MM.1S (cell line): ENCODE data around the gene VEGFA.

Source experiments
- EZH2 ChIP-seq: fragments of 300-600 bp; sonication (generic); optimal IDR thresholded peaks from 2 replicates; pipeline ENCODE3; 2017; ENCODE audit warnings: low read depth, mild to moderate bottlenecking, antibody characterized with exemption, low read length, mixed read lengths
- EZH2phosphoT487 ChIP-seq: fragments of 300-600 bp; sonication (generic); IDR thresholded peaks from 2 replicates; pipeline ENCODE4 v1.6.1; 2018; ENCODE audit warnings: antibody characterized with exemption, low read length
- TF ChIP-seq, protein P1 (sequence below): fragments of 300-600 bp; sonication (generic); IDR thresholded peaks from 2 replicates; pipeline ENCODE4 v1.5.1; 2016; ENCODE audit warnings: antibody characterized with exemption, low read length, mixed read lengths

DNA sequence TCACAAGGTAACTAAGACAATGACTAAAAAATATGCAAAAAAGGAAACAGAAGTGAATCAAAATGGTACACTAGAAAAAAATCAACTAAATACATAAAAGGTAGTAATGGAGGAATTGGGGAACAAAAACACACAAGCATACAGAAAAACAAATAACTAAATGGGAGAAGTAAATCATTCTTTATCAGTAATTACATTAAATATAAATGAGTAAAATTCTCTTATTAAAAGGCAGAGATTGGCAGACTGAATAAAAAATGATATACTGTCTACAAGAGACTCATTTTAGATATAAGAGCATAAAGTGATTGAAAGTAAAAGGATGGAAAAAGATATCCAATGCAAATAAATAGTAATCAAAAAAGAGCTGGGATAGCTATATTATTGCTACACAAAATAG is 39.4 kb upstream of the VEGFA start:
- TF ChIP-seq, protein P1, sequence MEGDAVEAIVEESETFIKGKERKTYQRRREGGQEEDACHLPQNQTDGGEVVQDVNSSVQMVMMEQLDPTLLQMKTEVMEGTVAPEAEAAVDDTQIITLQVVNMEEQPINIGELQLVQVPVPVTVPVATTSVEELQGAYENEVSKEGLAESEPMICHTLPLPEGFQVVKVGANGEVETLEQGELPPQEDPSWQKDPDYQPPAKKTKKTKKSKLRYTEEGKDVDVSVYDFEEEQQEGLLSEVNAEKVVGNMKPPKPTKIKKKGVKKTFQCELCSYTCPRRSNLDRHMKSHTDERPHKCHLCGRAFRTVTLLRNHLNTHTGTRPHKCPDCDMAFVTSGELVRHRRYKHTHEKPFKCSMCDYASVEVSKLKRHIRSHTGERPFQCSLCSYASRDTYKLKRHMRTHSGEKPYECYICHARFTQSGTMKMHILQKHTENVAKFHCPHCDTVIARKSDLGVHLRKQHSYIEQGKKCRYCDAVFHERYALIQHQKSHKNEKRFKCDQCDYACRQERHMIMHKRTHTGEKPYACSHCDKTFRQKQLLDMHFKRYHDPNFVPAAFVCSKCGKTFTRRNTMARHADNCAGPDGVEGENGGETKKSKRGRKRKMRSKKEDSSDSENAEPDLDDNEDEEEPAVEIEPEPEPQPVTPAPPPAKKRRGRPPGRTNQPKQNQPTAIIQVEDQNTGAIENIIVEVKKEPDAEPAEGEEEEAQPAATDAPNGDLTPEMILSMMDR, result no peak
- TF ChIP-seq EZH2, result no peak
- TF ChIP-seq EZH2phosphoT487, result no peak
